SH-SY5Y (cell line): Measurements from ENCODE around the gene AHSA1.

Source experiments
- GATA2 ChIP-seq: IDR thresholded peaks from 2 replicates; pipeline ENCODE4 v1.6.1; 2011; ENCODE audit warnings: mild to moderate bottlenecking, low read depth, low read length
- GATA3 ChIP-seq: IDR thresholded peaks from 2 replicates; pipeline ENCODE4 v1.6.1; 2011; ENCODE audit warnings: low read depth, mild to moderate bottlenecking, low read length, moderate library complexity

DNA sequence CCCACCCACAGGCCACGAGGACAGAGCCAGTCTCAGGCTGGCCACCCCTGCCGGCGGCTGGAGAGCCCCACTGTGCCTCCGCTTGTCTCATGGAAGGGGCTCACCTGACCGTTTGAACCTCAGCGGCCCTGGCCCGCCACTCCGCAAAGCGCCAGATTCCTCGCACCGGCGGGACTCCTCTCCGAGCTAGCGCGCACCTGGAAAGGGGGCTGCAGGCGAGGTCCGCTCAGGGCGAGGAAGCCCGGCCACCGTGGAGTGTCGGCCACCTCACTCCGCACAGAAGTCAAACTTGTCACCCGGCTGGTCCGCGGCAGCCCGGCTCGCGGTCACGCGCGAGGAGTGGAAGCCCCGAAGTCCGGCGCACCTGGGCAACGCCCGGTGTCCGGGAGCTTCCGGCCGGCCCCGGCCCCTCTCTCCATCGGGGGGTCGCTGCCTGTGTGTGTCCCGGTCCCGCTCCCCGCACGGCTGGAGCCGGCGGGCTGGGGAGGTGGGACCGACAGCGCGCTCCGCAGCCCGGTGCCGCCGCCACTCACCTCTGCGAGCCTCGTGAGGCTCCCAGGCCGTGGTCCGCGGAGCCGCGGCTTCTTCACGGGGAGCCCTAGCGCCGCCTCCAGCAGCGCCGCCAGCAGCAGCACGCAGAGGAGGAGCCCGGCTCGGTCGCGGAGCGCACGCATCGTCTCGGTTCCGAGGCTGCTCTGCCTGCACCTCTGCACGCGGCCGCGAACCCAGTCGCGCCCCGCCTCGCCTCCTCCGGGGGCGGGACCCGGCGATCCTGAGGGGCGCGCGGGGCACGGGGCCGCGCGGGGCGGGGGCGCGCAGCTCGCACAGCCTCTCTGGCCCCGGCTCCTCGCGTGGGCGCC is 40.5 kb downstream of the AHSA1 start, which contains the start of gene ISM2:
- no peak for TF ChIP-seq GATA2
- no peak for TF ChIP-seq GATA3
